Kidney (tissue), 14 donors: Measurements from ENCODE around the gene PTGS2. TPM values are rescaled to one million over a fixed set of nuclear protein-coding genes. Genes with fewer than 3 reads are reported as not detected.

Source experiments
- DNase-seq, 5 donors: peaks; one replicate each; pipeline ENCODE4 v3.0.0-alpha.2; 2013 to 2020
- FAIRE-seq: peaks from 2 replicates; lab custom pipeline; 2012; peaks lifted over from hg19 to GRCh38; lab: Jason Lieb, UNC
- H3K27ac ChIP-seq, 2 donors: one replicate each; pipeline ENCODE4 v1.7.0; 2013; ENCODE audit warnings: low read depth in 2 of 2, low read length in 2 of 2, inconsistent platforms in 1 of 2
- H3K27me3 ChIP-seq: one replicate; pipeline ENCODE4 v1.7.1; 2013; ENCODE audit warnings: low read length, inconsistent platforms; ENCODE audit not compliant: control insufficient read depth, insufficient read depth
- H3K36me3 ChIP-seq, 3 donors: one replicate each; pipeline versions ENCODE4 v1.7.0 to v1.7.1; 2013; ENCODE audit warnings: low read length in 3 of 3, control low read depth in 1 of 3, inconsistent platforms in 1 of 3; ENCODE audit not compliant: insufficient read depth in 3 of 3, control insufficient read depth in 2 of 3
- H3K4me1 ChIP-seq, 3 donors: one replicate each; pipeline versions ENCODE4 v1.7.0 to v1.7.1; 2013; ENCODE audit warnings: low read length in 3 of 3, inconsistent platforms in 1 of 3, low read depth in 1 of 3; ENCODE audit not compliant: control insufficient read depth in 2 of 3, insufficient read depth in 2 of 3
- H3K4me3 ChIP-seq, 3 donors: one replicate each; pipeline versions ENCODE4 v1.7.0 to v1.8.1; 2013; ENCODE audit warnings: low read length in 3 of 3, control low read depth in 1 of 3, inconsistent platforms in 1 of 3
- H3K9ac ChIP-seq, 3 donors: one replicate each; pipeline versions ENCODE4 v1.7.0 to v1.7.1; 2013; ENCODE audit warnings: low read length in 3 of 3, control low read depth in 1 of 3, inconsistent platforms in 1 of 3
- H3K9me3 ChIP-seq, 3 donors: one replicate each; pipeline versions ENCODE4 v1.7.0 to v1.7.1; 2013; ENCODE audit warnings: low read length in 3 of 3, control low read depth in 1 of 3, inconsistent platforms in 1 of 3; ENCODE audit not compliant: control insufficient read depth in 2 of 3, insufficient read depth in 1 of 3
- intact Hi-C: fragments of 100-400 bp; cut with DNase I; formaldehyde crosslinking; loops from one replicate; pipeline ENCODE4 v1.11.1; 2022
- polyA plus RNA-seq: library from polyadenylated mRNA; stranded (reverse); fragments of 350-450 nt; fragmentation: Illumina TruSeq; extraction: RNeasy Lipid Tissue Mini Kit (QIAGEN cat#74804); gene quantifications from one replicate; pipeline ENCODE4 v1.2.3, GENCODE V29; 2014; ENCODE audit warnings: low read depth, low replicate concordance; ENCODE audit not compliant: insufficient read depth
- total RNA-seq: library from RNA; stranded (reverse); fragmentation: NEBNext Ultra II Directional; extraction: Animal tissue kit (Norgen Biotek cat#: 25700); gene quantifications from one replicate; pipeline ENCODE4 v1.2.1, GENCODE V29; 2021
- TF ChIP-seq, protein P1 (sequence below): IDR thresholded peaks from 3 replicates; pipeline ENCODE4 v1.5.1; 2012; ENCODE audit warnings: mild to moderate bottlenecking, moderate library complexity, borderline replicate concordance; ENCODE audit not compliant: insufficient read depth; ENCODE audit errors: extremely low read depth
- donor health status: control.
- donor health status: control.
- donor health status: control.
- donor health status: control.
- donor health status: control.
- donor health status: DM: yes; HTN: yes; CAD: no.
- donor health status: Normal renal cell carcinoma (clear cell type).

PTGS2 gene
- total and polyA plus RNA-seq, 2 donors from 2014 or later, result 1.5 to 2.7 TPM

DNA sequence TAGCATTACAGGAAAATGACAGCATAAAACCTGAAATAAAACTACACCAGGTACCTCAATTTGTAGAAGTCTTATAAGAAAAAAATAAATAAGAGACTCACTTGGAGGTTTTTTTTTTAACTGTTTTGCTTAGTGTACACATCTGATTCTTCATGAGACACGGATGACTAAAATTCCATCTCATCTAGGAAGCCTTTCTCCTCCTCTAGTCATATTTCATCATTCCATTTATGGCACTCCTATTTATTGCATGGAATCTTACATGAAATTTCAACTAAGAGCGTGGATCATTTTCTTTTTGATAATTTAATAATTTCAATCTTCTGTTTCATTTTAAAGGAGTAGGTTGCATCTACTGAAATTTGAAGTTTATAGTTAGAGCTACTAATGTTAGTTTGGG, 1.6 kb upstream of the PTGS2 start:
- H3K36me3 ChIP-seq, result no peaks in the 10 kb centered on the region
- H3K4me3 ChIP-seq, result no peak overlapping the region
- FAIRE-seq (no peak), DNase-seq (no peak)
- H3K9ac ChIP-seq, result no peak overlapping the region
- no peaks in the 10 kb centered on the region for H3K4me1 ChIP-seq
- intact Hi-C loops, result no loop called here
- H3K27ac ChIP-seq, result no peak overlapping the region
- no peaks in the 10 kb centered on the region for H3K27me3 ChIP-seq
- H3K9me3 ChIP-seq, result no peaks in the 10 kb centered on the region
- TF ChIP-seq, protein P1, sequence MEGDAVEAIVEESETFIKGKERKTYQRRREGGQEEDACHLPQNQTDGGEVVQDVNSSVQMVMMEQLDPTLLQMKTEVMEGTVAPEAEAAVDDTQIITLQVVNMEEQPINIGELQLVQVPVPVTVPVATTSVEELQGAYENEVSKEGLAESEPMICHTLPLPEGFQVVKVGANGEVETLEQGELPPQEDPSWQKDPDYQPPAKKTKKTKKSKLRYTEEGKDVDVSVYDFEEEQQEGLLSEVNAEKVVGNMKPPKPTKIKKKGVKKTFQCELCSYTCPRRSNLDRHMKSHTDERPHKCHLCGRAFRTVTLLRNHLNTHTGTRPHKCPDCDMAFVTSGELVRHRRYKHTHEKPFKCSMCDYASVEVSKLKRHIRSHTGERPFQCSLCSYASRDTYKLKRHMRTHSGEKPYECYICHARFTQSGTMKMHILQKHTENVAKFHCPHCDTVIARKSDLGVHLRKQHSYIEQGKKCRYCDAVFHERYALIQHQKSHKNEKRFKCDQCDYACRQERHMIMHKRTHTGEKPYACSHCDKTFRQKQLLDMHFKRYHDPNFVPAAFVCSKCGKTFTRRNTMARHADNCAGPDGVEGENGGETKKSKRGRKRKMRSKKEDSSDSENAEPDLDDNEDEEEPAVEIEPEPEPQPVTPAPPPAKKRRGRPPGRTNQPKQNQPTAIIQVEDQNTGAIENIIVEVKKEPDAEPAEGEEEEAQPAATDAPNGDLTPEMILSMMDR, result no peak

- FAIRE-seq (no peak), DNase-seq (peak in 2 of 5 donors; percentile 9 to 28)
- Histone ChIP-seq H3K9me3 (no peaks in the 10 kb centered on the region), H3K4me3 (peak overlapping the region; percentile 50 to 65 (median 61)), H3K27me3 (no peaks in the 10 kb centered on the region), H3K4me1 (no peaks in the 10 kb centered on the region), H3K27ac (peak overlapping the region; percentile 75 to 83), H3K9ac (peak overlapping the region; percentile 7 to 63 (median 15)), H3K36me3 (no peaks in the 10 kb centered on the region)
- intact Hi-C loops, result no loop called here
- TF ChIP-seq, protein P1, result no peak
Observed at GRCh38 chr1:186681121-186681520, 898 bp upstream of the PTGS2 start.

DNA sequence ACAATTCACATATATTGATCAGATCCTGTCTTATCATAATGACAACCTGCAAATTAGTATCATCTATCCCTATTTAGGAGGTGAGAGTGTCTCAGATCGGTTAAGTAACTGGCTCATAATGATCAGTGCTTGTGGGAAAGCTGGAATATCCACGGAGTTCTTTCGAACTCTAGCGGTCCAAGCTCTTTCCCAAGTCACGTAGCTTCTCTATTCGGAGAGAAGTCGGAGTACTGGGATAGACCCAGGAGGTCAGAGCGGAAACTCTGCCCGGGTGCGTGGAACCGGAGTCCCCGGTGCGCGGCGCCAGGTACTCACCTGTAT, 339 bp downstream of the PTGS2 start:
- intact Hi-C loops, result no loop called here
- H3K9me3 ChIP-seq, result no peaks in the 10 kb centered on the region
- H3K36me3 ChIP-seq, result no peaks in the 10 kb centered on the region
- H3K4me1 ChIP-seq, result no peaks in the 10 kb centered on the region
- no peak for FAIRE-seq
- H3K27ac ChIP-seq, result peak overlapping the region in 1 of 2 donors; percentile 83
- TF ChIP-seq, protein P1, result no peak
- H3K9ac ChIP-seq, result peak overlapping the region in 2 of 3 donors; percentile 3 to 37
- peak overlapping the region; percentile 32 to 61 (median 50) for H3K4me3 ChIP-seq
- no peak for DNase-seq
- no peaks in the 10 kb centered on the region for H3K27me3 ChIP-seq

DNA sequence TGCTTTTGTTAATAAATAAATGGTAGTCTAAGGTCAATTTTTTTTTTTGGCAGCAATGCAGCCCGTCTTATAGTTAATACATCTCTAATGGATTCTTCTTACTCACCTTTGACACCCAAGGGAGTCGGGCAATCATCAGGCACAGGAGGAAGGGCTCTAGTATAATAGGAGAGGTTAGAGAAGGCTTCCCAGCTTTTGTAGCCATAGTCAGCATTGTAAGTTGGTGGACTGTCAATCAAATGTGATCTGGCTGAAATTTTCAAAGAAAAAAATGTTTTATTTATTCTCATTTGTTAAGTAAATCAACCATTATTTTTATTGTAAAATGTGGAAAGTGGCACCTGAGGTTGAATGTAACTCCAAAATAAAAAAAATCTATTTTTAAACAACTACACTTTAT, 2.1 kb downstream of the PTGS2 start:
- Histone ChIP-seq H3K9me3 (peaks cover 0 to 1% (median 0%) of the 10 kb centered on the region in 3 donors), H3K4me3 (no peak overlapping the region), H3K9ac (no peak overlapping the region), H3K27ac (no peak overlapping the region), H3K4me1 (no peaks in the 10 kb centered on the region), H3K27me3 (no peaks in the 10 kb centered on the region), H3K36me3 (no peaks in the 10 kb centered on the region)
- TF ChIP-seq, protein P1, result no peak
- FAIRE-seq (no peak), DNase-seq (no peak)
- intact Hi-C loops, result no loop called here
